NCI-H2227 (cell line): ENCODE data around the gene SYT8.

Experiments used
- DNase-seq: peaks from one replicate; lab custom pipeline; 2025; ENCODE audit not compliant: unreplicated experiment; lab: John Stamatoyannopoulos, UW

Gene SYT8

DNA sequence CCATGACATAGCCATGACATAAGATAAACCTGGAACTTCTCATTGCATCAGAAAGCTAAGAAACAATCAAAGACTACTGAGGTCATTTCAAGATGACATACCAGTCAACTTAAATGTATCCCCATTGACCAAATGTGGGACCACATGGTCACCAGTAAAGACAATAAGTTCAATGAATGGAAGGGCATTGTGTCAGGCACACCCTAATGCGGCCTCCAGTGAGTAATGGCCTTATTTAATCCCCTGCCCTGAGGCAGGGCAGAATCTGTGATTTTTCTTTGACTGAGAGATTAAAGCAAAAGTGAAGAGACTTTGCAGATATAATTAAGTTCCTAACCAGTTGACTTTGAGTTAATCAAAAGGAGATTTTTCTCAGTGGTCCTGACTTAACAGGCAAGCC, 17.3 kb upstream of the SYT8 start:
- no peak for DNase-seq

DNA sequence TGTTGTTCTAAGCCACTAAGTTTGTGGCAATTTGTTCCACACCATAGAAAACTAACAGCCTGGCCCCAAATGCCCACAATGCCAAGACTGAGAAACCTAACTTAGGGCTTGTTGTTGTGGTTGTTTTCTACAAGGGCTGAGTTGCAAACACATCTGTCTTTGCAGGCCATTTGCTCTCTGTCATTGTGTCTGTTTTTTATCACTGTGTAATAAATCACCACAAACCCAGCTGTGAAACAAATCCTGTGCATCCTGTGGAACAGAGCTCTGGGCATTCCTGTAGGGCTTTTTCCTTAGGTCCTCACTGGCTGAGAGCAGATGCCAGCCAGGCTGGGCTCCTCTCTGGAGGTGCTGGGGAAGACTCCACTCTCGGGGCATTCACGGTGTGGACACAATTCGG, 15.7 kb upstream of the SYT8 start:
- DNase-seq: no peak

DNA sequence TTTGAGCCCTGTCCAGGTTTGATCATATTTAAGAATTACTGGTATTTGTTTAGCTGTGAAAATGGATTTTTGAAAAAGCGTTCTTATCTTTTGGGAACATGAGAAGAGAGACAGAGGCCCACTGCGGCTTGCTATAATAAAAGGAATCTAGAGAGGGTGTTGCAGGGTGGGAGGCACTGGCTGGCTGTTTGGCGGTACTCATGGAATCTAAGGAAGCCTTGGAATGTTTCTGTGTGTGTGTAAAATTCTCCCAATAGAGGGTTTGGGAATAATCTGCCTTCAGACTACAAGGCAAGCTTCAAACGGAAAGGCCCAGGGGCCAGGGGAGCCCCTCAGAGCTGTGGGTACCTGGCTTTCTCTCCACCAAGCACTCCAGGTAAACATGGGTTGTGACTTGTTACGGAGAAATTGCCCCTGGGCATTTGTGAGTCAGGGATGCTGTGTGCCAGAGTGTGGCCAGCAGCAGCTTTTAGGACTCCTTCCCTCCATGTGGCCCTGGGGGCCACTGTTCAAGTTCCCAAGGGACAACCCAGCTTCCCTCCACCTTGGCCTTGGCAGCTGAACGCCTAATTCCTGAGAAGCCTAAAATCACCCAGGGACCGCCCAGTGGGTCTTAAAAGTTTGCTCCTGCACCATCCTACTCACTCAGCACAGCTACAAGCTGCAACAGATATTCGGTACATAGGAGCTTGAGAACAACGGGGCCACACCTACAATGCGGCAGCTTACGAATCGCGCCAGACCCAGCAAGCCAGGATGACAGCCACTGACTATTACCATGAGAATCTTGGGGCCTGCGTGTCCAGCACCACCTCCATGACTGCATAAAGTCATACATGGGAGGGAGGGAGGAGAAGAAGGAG, 14.1 kb upstream of the SYT8 start:
- no peak for DNase-seq

DNA sequence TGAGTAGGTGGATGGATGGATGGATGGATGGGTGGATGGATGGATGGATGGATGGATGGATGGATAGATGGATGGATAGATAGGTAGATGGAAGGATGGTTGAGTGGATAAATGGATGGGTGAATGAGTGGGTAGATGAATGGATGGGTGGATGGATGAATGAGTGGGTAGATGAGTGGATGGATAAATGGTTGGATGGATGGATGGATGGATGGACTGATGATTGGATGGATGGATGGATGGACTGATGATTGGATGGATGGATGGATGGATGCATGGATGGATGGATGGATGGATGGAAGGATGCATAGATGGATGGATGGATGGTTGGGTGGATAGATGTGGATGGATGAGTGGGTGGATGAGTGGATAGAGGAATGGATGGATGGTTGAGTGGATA, 13.2 kb upstream of the SYT8 start:
- DNase-seq: no peak

DNA sequence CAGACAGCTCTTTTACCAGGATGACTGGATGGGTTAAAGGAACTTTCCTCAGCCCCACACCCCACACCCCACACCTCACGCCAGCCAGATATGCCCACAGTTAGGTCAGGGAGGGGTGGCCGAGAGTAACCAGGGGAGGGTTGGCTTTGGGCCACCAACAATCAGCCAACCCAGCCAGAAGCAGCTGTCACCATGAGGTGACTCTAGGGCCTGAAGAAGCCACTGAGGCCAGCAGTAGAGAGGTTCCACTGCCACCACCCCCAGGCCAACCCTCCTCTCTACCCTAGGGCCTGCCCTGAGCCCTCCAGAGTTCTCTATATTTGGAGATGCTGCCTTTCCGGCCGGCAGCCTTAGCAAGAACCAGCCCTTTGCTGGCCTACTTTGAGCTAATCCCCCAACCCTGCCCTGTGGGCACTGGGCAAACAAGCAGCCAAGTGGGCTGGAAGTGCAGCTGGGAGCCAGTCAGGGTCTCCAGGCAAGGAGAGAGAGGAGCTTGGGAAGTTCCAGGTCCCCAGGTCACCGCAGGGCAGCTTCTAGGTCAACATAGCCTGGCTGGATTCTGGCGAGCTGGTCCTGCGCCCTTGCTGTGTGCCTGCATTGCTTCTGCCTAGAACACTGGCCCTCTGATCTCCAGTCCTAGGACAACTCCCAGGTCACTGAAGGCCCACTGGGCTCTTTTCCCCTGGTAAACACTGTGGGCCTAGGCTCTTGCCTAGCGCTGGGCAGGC, 12.0 kb upstream of the SYT8 start:
- DNase-seq: no peak

DNA sequence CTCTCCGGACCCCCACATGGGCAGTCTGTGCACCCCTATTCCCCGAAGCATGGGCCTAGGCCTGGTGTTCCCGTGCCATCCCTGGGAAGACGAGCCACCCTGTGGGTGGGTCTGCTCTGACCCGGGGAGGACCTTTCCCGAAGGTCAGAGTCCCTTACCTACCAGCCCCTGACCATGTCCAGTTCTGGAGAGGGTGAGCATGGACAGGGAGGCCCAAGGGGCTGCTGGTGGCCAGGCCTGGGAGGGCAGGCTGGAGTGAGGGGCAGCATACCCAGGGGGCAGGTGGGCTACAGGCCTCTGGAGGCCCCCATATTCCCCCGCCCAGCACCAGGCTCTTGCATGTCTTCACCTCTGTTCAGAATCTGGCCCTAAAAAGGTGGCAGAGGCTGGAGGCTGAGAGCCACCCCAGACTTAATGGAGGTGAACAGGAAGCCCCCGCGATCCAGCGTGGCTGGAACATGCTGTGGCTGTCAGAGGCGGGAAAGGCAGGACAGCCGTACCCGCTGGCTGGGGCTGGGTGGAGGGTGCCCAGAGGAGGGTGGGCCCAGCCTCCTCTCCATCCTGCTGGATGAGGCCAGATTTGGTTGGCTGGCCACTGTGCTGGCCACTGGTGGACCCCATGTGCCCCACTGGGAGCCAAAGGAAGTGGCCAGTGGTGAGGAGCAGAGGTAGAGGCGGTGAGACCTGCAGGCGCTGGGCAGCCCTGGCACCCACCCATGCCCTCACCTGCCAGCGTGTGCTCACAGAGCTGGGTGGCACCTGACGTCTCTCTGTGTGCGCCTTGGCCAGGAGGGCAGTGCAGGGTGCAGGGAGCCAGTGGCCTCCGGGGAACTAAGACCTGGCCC, 11.2 kb upstream of the SYT8 start:
- DNase-seq: no peak

DNA sequence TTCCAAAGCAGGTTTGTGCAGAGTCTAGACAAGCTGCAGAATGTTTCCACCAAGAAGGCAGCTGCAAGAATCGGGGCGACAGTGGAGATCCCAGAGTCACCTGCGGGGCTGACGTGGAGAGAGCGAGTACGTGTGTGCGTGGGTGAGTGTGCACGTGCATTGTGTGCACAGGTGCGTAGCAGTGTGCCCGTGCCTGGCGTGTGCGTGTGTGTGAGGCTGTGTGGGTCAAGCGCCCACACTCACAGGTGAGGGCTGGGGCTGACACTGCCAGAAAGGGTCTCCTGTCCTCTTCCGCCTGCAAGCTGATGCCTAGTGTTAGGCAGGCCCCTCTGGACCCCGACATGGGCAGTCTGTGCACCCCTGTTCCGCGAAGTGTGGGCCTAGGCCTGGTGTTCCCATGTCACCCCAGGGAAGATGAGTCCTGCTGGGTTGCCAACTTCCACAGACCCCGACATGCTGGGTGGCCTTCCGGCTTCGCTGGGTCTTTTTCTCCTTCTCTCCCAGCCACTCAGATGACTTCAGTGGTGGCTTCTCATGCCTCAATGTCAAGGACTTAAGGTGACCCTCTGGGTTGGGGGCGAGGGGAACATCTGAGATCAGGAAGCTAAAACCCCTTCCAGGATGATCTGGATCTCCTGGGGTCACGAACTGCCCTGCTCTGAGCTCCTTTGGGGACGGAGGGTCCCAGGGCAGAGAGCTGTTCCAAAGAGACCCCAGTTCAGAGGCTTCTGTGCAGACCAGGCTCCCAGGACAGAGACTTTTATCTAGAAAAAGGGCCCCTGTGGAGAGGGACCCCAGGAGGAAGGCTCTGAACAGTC, 10.4 kb upstream of the SYT8 start:
- DNase-seq: no peak

DNA sequence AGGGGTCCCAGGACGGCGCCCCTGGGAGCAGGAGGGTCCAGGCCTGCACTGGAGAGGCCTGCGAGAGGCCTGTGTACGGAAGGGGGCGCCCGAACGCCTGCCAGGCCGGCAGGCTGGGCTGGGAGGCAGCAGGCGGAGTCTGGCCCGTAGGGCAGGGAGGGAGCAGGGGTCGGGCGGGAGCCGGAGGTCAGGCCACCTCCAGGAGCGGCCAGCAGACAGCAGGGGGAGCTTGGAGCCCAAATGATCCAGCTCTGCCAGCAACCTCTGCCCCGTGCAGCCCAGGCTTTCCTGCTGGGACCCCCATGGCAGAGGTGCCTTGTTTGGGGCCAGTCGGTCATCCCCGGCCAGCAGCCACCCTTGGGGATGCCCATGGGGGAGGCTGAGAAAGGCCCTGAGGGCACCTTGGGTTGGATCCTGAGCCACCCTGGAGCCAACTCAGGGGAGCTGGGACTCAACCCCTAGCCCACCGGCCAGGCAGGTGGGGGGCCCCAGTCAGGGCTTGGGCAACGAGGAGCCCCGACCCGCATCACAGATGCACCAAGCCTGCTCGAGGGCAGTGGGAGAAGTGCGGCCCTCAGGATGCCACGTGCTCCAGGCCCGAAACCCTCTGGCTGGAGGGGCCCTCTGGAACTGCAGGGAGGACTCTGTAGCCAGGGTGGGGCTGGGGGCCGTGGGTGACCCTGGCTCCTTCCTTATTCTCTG, 9.6 kb upstream of the SYT8 start:
- no peak for DNase-seq

DNA sequence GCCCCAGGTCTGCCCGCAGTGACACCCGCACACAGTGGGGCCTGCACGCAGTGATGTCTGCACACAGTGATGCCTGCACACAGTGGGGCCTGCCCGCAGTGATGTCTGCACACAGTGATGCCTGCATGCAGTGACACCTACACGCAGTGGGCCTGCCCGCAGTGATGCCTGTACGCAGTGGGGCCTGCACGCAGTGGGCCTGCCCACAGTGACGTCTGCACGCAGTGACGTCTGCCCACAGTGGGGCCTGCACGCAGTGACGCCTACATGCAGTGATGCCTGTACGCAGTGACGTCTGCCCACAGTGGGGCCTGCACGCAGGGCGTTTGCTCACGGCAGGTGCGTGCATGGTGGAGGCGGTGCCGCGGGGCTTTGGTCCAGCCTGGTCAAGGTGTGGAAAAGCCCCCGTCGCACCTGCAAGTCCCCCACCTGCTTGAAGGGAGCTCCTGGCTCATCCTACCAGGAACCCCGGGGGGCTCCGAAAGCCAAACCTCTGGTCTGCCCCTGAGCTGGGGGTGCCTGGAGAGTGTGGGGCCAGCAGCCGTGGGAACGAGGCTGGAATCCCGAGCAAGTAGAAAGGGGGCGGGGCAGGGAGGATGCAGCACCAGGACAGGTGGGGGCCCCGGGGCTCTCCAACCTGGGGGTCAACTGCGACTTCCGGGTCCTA, 8.9 kb upstream of the SYT8 start:
- DNase-seq: no peak

DNA sequence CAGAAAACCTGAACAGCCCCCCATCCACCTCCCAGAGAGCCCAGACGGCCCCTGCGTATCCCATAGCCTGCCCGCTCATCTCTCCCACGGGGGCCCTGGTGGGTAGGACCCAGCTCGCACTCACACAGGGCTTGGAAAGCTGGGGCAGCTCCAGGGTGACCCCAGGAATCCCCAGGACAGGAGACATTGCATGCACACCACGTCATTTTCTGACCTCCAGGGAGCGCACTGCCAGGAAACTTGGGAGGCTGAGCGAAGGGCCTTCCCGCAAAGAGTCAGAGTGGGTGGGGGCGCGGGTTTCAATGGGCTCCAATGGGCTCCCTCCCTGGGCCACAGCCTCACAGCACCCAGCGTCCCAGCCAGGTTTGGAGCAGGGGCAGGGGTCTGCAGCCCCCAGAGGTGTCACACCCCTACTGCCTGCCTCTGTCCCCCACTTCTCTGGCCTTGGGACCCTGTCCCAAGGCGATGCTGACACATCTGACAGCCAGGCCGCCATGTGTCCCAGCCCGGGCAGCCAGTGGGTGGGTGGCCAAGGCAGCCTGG, 8.2 kb upstream of the SYT8 start:
- DNase-seq: no peak

DNA sequence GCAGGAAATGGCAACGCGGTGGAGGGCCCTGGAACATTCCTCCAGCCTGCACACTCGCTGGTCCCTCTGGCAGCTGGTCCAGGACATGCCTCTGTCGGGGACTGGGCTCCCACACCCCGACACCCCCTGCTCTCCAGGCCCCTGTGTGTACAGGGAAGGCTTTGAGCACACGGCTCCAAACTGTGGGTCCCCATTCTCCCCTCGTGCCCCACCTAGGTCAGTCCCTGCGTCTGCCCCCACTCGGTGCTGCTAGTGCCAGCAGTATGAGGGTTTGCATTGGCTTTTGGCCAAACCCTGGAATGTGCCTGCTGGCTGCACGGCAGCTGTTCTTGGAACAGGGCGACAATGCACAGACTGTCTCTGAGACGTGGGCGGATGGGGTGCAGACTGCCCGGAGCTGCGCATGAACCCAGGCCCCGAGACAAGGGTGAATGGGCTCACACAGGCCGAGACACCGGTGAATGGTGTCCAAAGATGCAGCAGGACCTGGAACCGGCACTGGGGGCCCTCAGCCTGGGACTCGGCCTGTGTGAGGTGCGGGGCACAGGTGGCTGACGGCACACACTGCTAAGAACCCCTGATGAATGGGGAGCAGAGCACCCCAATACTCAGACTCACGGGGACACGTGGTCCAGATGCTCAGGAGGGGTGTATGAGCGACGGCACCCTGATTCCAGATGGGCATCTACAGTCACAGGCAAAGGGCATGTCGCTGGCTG, 7.5 kb upstream of the SYT8 start:
- no peak for DNase-seq

DNA sequence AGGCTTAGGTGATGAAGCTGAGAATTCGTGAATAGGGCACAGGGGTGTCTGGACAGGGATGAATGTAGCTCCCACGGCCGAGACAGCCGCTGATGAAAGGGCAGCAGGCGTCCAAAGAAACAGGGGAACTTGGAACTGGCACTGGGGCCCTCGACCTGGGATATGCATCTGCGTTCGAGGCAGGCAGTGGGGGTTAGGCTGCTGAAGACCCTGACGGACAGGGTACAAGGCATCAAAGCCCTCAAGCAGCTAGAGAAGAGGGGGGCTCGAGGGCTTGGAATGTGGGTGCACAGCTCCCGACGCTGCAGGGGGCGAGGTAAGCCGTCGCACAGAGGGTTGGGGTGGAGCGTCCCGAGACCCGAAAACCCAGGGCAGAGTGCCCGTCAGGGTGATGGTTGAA, 6.9 kb upstream of the SYT8 start:
- no peak for DNase-seq

DNA sequence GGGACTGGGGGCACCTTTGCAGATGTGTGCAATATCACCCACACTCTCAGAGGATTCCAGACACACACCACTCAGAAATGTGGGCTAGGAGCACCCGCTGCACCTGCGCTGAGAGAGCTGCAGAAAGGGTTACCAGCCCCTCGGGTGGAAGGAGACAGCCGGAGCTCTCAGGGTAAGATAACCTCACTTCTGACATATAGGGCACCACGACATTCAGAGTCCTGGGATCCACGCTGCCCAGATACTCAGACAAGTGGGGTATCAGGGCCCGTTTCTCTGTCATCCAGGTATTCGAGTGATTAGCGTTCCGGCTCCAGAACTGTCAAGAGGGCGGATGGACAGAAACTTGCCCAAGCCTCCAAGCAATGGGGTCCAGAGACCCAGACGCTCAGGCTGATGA, 6.2 kb upstream of the SYT8 start:
- no peak for DNase-seq

DNA sequence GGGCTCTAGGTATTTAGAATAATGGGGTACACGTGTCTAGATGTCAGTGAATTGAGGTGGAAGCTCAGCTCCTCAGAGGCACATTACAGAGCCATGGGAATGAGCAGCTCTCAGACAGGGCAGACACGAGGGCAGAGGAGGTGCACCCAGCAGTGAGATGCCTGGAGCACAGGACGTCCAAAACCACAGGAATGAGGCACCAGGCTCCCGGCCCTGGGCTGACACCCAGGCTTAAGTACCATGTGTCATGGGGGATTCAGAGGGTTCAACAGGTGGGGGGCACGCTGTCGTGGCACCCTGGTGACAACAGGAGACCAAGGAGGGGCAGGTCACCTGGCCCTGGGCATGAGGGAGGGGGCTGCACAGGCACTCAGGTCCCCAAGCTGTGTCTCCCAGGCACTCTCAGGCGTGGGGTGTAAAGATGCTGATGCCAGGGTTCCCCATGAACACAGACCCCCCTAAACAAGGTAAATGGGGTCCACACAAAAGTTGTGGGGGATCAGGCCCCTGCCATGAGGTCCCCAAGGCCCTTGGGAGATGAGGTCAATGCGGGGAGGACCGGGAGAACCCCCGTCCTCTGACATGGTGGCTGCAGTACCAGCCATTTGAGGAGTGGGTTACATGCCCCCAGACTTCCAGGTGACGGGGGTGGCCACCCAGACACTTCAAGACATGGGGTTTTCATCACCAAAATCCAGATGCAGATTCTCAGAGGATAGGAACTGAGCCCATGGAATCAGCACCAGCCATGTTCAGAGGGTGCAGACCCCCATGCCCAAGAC, 5.6 kb upstream of the SYT8 start:
- DNase-seq: no peak

DNA sequence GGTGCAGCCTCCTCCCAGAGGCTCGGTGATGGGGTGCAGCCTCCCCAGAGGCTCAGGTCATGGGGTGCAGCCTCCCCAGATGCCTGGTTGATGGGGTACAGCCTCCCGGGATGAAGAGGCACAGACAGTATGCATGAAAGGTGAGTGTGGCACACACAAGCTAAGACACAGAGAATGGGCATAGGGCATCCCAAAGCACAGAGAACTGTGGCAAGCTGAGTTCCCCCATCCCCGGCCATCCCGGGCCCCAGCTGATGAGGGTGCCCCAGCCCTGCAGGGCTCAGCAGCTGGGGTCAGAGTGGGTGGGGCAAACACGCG, 4.8 kb upstream of the SYT8 start:
- no peak for DNase-seq

DNA sequence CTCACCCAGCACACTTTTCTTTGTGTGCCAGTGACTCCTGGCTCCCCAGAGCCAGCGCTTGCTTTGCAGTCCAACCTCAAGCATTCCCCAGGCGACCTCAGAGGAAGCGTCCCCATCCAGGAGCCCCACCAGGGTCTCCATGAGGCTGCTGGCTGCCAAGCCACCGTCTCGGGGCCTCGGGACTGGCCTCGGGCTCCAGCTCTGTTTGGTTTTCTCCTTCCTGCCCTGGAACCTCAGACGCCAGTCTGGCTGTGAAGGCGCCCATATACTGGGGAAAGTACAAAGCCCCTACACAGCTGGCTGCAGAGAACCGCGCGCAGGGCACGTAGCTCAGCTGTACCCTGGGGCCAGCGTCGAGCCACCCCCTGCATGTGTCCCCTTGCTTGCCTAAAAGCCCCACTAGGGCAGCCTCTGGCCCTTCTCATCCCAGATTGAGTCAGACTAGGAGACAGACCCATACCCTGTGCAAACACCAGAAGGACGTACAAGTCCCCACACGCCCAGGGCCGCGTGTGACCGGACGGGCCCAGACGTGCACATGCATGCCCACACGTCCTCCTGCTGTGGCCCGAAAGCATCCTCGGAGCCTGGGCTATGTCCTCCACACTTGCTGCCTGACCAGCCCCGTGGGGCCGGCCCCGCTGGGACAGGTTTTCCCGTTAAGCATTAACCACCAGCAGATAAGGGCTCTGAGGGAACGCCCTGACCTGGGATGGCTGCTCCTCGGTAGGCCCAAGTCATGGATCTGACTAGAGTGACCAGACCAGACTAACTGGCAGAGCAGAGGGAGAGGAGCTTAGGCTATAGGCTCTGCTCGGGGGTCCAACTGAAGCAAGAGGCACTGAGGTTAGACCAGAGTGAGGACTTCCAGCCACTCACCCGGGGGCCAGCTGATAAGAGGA, 4.2 kb upstream of the SYT8 start:
- no peak for DNase-seq
